Pons (tissue), 1 donor: ENCODE data around the gene KSR2.

Experiments
- DNase-seq: peaks from one replicate; pipeline ENCODE4 v3.0.0-alpha.2; 2016; ENCODE audit warnings: low spot score

The KSR2 gene

GRCh38 chr12:117494833-117495655 is 473.7 kb downstream of the KSR2 start:
- no peak for DNase-seq

- no peak for DNase-seq
Measured at GRCh38 chr12:117491711-117492110, 477.1 kb downstream of the KSR2 start.

GRCh38 chr12:117490130-117490529 is 478.7 kb downstream of the KSR2 start:
- no peak for DNase-seq

GRCh38 chr12:117489671-117490070 is 479.1 kb downstream of the KSR2 start:
- no peak for DNase-seq

- DNase-seq, result peak; percentile 5
Measured at GRCh38 chr12:117486840-117487659, 481.7 kb downstream of the KSR2 start.

GRCh38 chr12:117485984-117486839 is 482.6 kb downstream of the KSR2 start:
- DNase-seq, result no peak

- DNase-seq, result no peak
Measured at GRCh38 chr12:117484901-117485300, 483.9 kb downstream of the KSR2 start.

- no peak for DNase-seq
Measured at GRCh38 chr12:117483501-117483900, 485.3 kb downstream of the KSR2 start.

- no peak for DNase-seq
Measured at GRCh38 chr12:117481470-117481869, 487.3 kb downstream of the KSR2 start.

- no peak for DNase-seq
Measured at GRCh38 chr12:117476341-117476740, 492.4 kb downstream of the KSR2 start.

- DNase-seq, result no peak
Measured at GRCh38 chr12:117473856-117474255, 494.9 kb downstream of the KSR2 start.

- DNase-seq, result no peak
Measured at GRCh38 chr12:117472983-117473382, 495.8 kb downstream of the KSR2 start.

- DNase-seq, result no peak
Measured at GRCh38 chr12:117470804-117471203, 498.0 kb downstream of the KSR2 start.

- DNase-seq, result no peak
Measured at GRCh38 chr12:117469883-117470483, 498.8 kb downstream of the KSR2 start.

- no peak for DNase-seq
Measured at GRCh38 chr12:117468016-117468415, 500.8 kb downstream of the KSR2 start.

- DNase-seq, result no peak
Measured at GRCh38 chr12:117467588-117467987, 501.2 kb downstream of the KSR2 start.

GRCh38 chr12:117466677-117467362 is 502.0 kb downstream of the KSR2 start:
- no peak for DNase-seq

- no peak for DNase-seq
Measured at GRCh38 chr12:117461732-117462131, 507.1 kb downstream of the KSR2 start.

GRCh38 chr12:117459229-117459628 is 509.6 kb downstream of the KSR2 start:
- no peak for DNase-seq

- no peak for DNase-seq
Measured at GRCh38 chr12:117457189-117457588, 511.6 kb downstream of the KSR2 start.

GRCh38 chr12:117456076-117456475 is 512.7 kb downstream of the KSR2 start:
- DNase-seq, result no peak
